Mucosa of stomach (tissue), 1 donor: ENCODE results near the gene BEX3.
"Not testable (repeated sequence)": the region's sequence is repeated elsewhere in the genome, so short reads cannot be mapped to it uniquely, and the experiment has no call there.

Source experiments
- H3K27me3 ChIP-seq: one replicate; pipeline ENCODE4 v1.7.0; 2013; ENCODE audit warnings: mild to moderate bottlenecking, low read length; ENCODE audit not compliant: control insufficient read depth, insufficient read depth
- H3K36me3 ChIP-seq: one replicate; pipeline ENCODE4 v1.7.0; 2013; ENCODE audit warnings: low read length; ENCODE audit not compliant: control insufficient read depth, insufficient read depth
- H3K4me1 ChIP-seq: one replicate; pipeline ENCODE4 v1.7.0; 2013; ENCODE audit warnings: mild to moderate bottlenecking, low read length; ENCODE audit not compliant: control insufficient read depth, insufficient read depth
- H3K4me3 ChIP-seq: one replicate; pipeline ENCODE4 v1.7.0; 2013; ENCODE audit warnings: low read length
- H3K9ac ChIP-seq: one replicate; pipeline ENCODE4 v1.7.0; 2013; ENCODE audit warnings: mild to moderate bottlenecking, low read length, moderate library complexity
- H3K9me3 ChIP-seq: one replicate; pipeline ENCODE4 v1.7.0; 2013; ENCODE audit warnings: mild to moderate bottlenecking, low read length, moderate library complexity; ENCODE audit not compliant: control insufficient read depth
- donor health status: Pancreatic carcinoma.

The BEX3 gene

GRCh38 chrX:103411721-103412120, 35.4 kb downstream of the BEX3 start:
- H3K9me3 ChIP-seq, H3K27me3 ChIP-seq, H3K9ac ChIP-seq, H3K4me3 ChIP-seq, H3K36me3 ChIP-seq, H3K4me1 ChIP-seq: not testable (repeated sequence)

- H3K36me3 ChIP-seq: no peaks in the 10 kb centered on the region
- H3K4me1 ChIP-seq: no peaks in the 10 kb centered on the region
- no peak overlapping the region for H3K9ac ChIP-seq
- H3K4me3 ChIP-seq: no peak overlapping the region
- no peaks in the 10 kb centered on the region for H3K9me3 ChIP-seq
- H3K27me3 ChIP-seq: no peaks in the 10 kb centered on the region
Observed at GRCh38 chrX:103413705-103414387, 37.5 kb downstream of the BEX3 start.

- no peak overlapping the region for H3K4me3 ChIP-seq
- no peaks in the 10 kb centered on the region for H3K4me1 ChIP-seq
- H3K9me3 ChIP-seq: no peaks in the 10 kb centered on the region
- H3K9ac ChIP-seq: no peak overlapping the region
- no peaks in the 10 kb centered on the region for H3K27me3 ChIP-seq
- H3K36me3 ChIP-seq: no peaks in the 10 kb centered on the region
Observed at GRCh38 chrX:103414561-103414960, 38.2 kb downstream of the BEX3 start.

GRCh38 chrX:103415068-103415467, 38.7 kb downstream of the BEX3 start:
- H3K27me3 ChIP-seq: no peaks in the 10 kb centered on the region
- no peaks in the 10 kb centered on the region for H3K36me3 ChIP-seq
- no peaks in the 10 kb centered on the region for H3K4me1 ChIP-seq
- no peak overlapping the region for H3K9ac ChIP-seq
- H3K4me3 ChIP-seq: no peak overlapping the region
- no peaks in the 10 kb centered on the region for H3K9me3 ChIP-seq

GRCh38 chrX:103415528-103415927, 39.2 kb downstream of the BEX3 start:
- H3K9ac ChIP-seq: no peak overlapping the region
- H3K9me3 ChIP-seq: no peaks in the 10 kb centered on the region
- no peaks in the 10 kb centered on the region for H3K36me3 ChIP-seq
- H3K4me1 ChIP-seq: no peaks in the 10 kb centered on the region
- H3K4me3 ChIP-seq: no peak overlapping the region
- H3K27me3 ChIP-seq: no peaks in the 10 kb centered on the region

GRCh38 chrX:103417370-103417769, 41.0 kb downstream of the BEX3 start:
- H3K36me3 ChIP-seq: no peaks in the 10 kb centered on the region
- no peak overlapping the region for H3K4me3 ChIP-seq
- no peak overlapping the region for H3K9ac ChIP-seq
- no peaks in the 10 kb centered on the region for H3K4me1 ChIP-seq
- H3K9me3 ChIP-seq: no peaks in the 10 kb centered on the region
- H3K27me3 ChIP-seq: no peaks in the 10 kb centered on the region

- Histone ChIP-seq H3K9ac (no peak overlapping the region), H3K4me3 (no peak overlapping the region), H3K9me3 (no peaks in the 10 kb centered on the region), H3K4me1 (no peaks in the 10 kb centered on the region), H3K36me3 (no peaks in the 10 kb centered on the region), H3K27me3 (no peaks in the 10 kb centered on the region)
Observed at GRCh38 chrX:103417933-103418332, 41.6 kb downstream of the BEX3 start.

- Histone ChIP-seq H3K4me3 (no peak overlapping the region), H3K9ac (no peak overlapping the region), H3K36me3 (no peaks in the 10 kb centered on the region), H3K27me3 (no peaks in the 10 kb centered on the region), H3K4me1 (no peaks in the 10 kb centered on the region), H3K9me3 (no peaks in the 10 kb centered on the region)
Observed at GRCh38 chrX:103418811-103419340, 42.5 kb downstream of the BEX3 start.

GRCh38 chrX:103423955-103424638, 47.8 kb downstream of the BEX3 start:
- Histone ChIP-seq H3K36me3 (no peaks in the 10 kb centered on the region), H3K4me1 (no peaks in the 10 kb centered on the region), H3K9me3 (no peaks in the 10 kb centered on the region), H3K4me3 (no peak overlapping the region), H3K27me3 (no peaks in the 10 kb centered on the region), H3K9ac (no peak overlapping the region)
